ENCODE results near the gene DHX57. TPM values are rescaled to one million over a fixed set of nuclear protein-coding genes. Genes with fewer than 3 reads are reported as not detected.
"Not testable (repeated sequence)": the region's sequence is repeated elsewhere in the genome, so short reads cannot be mapped to it uniquely, and the experiment has no call there.

DHX57 gene
- total and polyA plus RNA-seq, 2 donors (not counting 3 experiments of a cell fraction or from before 2014, with no cell fraction given) = 8.7 to 28.2 TPM

DNA sequence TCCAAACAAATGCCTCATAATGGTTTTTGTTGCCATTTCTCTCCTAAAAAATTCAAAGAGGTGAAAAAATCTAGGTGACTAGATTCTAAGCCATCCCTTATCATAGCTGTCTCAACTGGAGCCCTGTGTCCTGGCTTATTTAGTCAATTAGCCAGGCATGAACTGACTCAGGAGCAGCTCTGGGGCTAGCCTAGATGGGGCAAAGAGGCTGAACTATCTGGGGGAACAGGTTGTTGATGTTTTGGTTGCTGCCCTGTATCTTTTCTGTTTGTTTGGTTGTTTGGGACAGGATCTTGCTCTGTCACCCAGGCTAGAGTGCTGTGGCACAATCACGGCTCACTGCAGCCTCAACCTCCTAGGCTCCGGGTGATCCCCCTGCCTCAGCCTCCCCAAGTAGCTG is 83.0 kb downstream of the DHX57 start:
- Histone ChIP-seq H3K9me1 (replicated peaks; ENCODE audit: control insufficient read depth, extremely low read depth, insufficient read depth, low read length) (no peaks in the 10 kb centered on the region), H3K79me2 (ENCODE audit: control insufficient read depth, insufficient read depth, low read length) (no peaks in the 10 kb centered on the region), H4K20me1 (replicated peaks; ENCODE audit: control insufficient read depth, extremely low read depth, insufficient read depth, low read length) (no peaks in the 10 kb centered on the region), H3K4me2 (ENCODE audit: insufficient read depth, low read length) (no peak overlapping the region), H3K4me1 (ENCODE audit: control insufficient read depth, extremely low read depth, insufficient read depth, low read length) (no peaks in the 10 kb centered on the region), H3K4me3 (replicated peaks in 1 of 3; ENCODE audit: insufficient read depth in 1 of 3, low read depth in 1 of 3, low read length in 3 of 3) (no peak overlapping the region), H2AFZ (ENCODE audit: low read depth, low read length) (no peak overlapping the region), H3K36me3 (ENCODE audit: control insufficient read depth in 2 of 2, extremely low read depth in 1 of 2, insufficient read depth in 2 of 2, low read length in 2 of 2) (no peaks in the 10 kb centered on the region), H3K9ac (replicated peaks; ENCODE audit: extremely low read depth, insufficient read depth, low read length) (no peak overlapping the region), H3K9me3 (replicated peaks; ENCODE audit: control insufficient read depth, insufficient read depth, low read length) (no peaks in the 10 kb centered on the region), H3K27me3 (ENCODE audit: control insufficient read depth in 2 of 2, insufficient read depth in 2 of 2, low read length in 2 of 2) (no peaks in the 10 kb centered on the region), H3K27ac (ENCODE audit: insufficient read depth, low read depth, low read length) (no peak overlapping the region)
- no peak for DNase-seq (ENCODE audit: low read depth, low spot score)
- intact Hi-C loops (cut with micrococcal nuclease) (no loop called here), dilution Hi-C loops (cut with MboI; ENCODE audit: extremely low pct_ligation_motif_present, low sequenced_read_pairs) (no loop called here)
- no TSS peak for BruUV-seq (replicated peaks)
- CTCF ChIA-PET = no interaction called here
- no peak for TF ChIP-seq EZH2 (IDR thresholded peaks at IDR 0.05; ENCODE audit: borderline replicate concordance, low read depth, low read length, severe bottlenecking)
- no peak for TF ChIP-seq FOS (IDR thresholded peaks at IDR 0.05; ENCODE audit: borderline replicate concordance, insufficient read depth, low read length)
- TF ChIP-seq, protein P1, sequence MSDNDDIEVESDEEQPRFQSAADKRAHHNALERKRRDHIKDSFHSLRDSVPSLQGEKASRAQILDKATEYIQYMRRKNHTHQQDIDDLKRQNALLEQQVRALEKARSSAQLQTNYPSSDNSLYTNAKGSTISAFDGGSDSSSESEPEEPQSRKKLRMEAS (IDR thresholded peaks at IDR 0.05; ENCODE audit: insufficient read depth, insufficient read length) = no peak
- TF ChIP-seq GATA2 (IDR thresholded peaks at IDR 0.05; ENCODE audit: insufficient read depth, insufficient read length, low read depth, low read length) = no peak
- no peak for TF ChIP-seq POLR2AphosphoS5 (IDR thresholded peaks at IDR 0.05; ENCODE audit: insufficient read depth, low read depth, low read length)
- TF ChIP-seq, protein P2, sequence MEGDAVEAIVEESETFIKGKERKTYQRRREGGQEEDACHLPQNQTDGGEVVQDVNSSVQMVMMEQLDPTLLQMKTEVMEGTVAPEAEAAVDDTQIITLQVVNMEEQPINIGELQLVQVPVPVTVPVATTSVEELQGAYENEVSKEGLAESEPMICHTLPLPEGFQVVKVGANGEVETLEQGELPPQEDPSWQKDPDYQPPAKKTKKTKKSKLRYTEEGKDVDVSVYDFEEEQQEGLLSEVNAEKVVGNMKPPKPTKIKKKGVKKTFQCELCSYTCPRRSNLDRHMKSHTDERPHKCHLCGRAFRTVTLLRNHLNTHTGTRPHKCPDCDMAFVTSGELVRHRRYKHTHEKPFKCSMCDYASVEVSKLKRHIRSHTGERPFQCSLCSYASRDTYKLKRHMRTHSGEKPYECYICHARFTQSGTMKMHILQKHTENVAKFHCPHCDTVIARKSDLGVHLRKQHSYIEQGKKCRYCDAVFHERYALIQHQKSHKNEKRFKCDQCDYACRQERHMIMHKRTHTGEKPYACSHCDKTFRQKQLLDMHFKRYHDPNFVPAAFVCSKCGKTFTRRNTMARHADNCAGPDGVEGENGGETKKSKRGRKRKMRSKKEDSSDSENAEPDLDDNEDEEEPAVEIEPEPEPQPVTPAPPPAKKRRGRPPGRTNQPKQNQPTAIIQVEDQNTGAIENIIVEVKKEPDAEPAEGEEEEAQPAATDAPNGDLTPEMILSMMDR (IDR thresholded peaks at IDR 0.05; ENCODE audit: extremely low read depth in 1 of 2, insufficient read depth in 1 of 2, low read depth in 1 of 2, low read length in 2 of 2) = no peak
- no peak for TF ChIP-seq POLR2A (IDR thresholded peaks at IDR 0.05; ENCODE audit: low read depth, low read length)
- no peak for FAIRE-seq
- POLR2A ChIA-PET = interaction anchor here (1.0 kb wide), 1 partner anchor 41 kb away, joined by 3 read pairs; the partner anchor contains the start of gene SRSF7

DNA sequence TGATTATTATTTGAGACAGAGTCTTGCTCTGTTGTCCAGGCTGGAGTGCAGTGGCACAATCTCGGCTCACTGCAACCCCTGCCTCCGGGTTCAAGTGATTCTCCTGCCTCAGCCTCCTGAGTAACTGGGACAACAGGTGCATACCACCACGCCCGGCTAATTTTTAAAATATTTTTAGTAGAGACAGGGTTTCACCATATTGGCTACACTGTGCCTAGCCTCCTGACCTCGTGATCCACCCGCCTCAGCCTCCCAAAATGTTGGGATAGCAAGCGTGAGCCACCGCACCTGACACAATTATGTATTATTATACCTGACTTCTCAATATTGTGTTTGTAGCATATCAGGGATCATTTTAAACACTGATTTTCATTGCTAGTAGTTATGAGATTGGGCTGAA is 83.4 kb downstream of the DHX57 start:
- H4K20me1 ChIP-seq (replicated peaks; ENCODE audit: control insufficient read depth, extremely low read depth, insufficient read depth, low read length); H3K27me3 ChIP-seq (ENCODE audit: control insufficient read depth in 2 of 2, insufficient read depth in 2 of 2, low read length in 2 of 2); H3K4me2 ChIP-seq (ENCODE audit: insufficient read depth, low read length); DNase-seq (ENCODE audit: low read depth, low spot score); CTCF ChIA-PET; H3K27ac ChIP-seq (ENCODE audit: insufficient read depth, low read depth, low read length); H3K4me3 ChIP-seq (replicated peaks in 1 of 3; ENCODE audit: insufficient read depth in 1 of 3, low read depth in 1 of 3, low read length in 3 of 3); H2AFZ ChIP-seq (ENCODE audit: low read depth, low read length); H3K9me1 ChIP-seq (replicated peaks; ENCODE audit: control insufficient read depth, extremely low read depth, insufficient read depth, low read length); POLR2A ChIA-PET; intact Hi-C loops (cut with micrococcal nuclease); H3K36me3 ChIP-seq (ENCODE audit: control insufficient read depth in 2 of 2, extremely low read depth in 1 of 2, insufficient read depth in 2 of 2, low read length in 2 of 2); FAIRE-seq; H3K9ac ChIP-seq (replicated peaks; ENCODE audit: extremely low read depth, insufficient read depth, low read length); H3K9me3 ChIP-seq (replicated peaks; ENCODE audit: control insufficient read depth, insufficient read depth, low read length); BruUV-seq (replicated peaks); H3K4me1 ChIP-seq (ENCODE audit: control insufficient read depth, extremely low read depth, insufficient read depth, low read length); dilution Hi-C loops (cut with MboI; ENCODE audit: extremely low pct_ligation_motif_present, low sequenced_read_pairs); H3K79me2 ChIP-seq (ENCODE audit: control insufficient read depth, insufficient read depth, low read length): not testable (repeated sequence)
